Stimulated activated CD8-positive, alpha-beta memory T cell treated with anti-CD3 and anti-CD28 coated beads, Interleukin-12 subunit alpha, Interleukin-12 subunit beta, amount 100 ng/mL, for 4 hours (primary cell): ENCODE measurements around the gene TXNRD3.

Source experiments
- DNase-seq: peaks from one replicate; pipeline ENCODE4 v3.0.0-alpha.2; 2020; ENCODE audit warnings: low read depth

TXNRD3 gene

GRCh38 chr3:126654571-126655383 is at the start of gene TXNRD3:
Gene TXNRD3, minus strand, starts transcription at chr3:126655124.
- DNase-seq = peak; percentile 66

- DNase-seq = peak; percentile 94
Measured at GRCh38 chr3:126703512-126704493, 48.9 kb upstream of the TXNRD3 start, which contains the start of gene CHCHD6. Gene CHCHD6, plus strand, starts transcription at chr3:126704240. Its CDS starts 73 bp downstream, at chr3:126704313.

GRCh38 chr3:126699011-126699410 is 44.1 kb upstream of the TXNRD3 start:
- no peak for DNase-seq

DNA sequence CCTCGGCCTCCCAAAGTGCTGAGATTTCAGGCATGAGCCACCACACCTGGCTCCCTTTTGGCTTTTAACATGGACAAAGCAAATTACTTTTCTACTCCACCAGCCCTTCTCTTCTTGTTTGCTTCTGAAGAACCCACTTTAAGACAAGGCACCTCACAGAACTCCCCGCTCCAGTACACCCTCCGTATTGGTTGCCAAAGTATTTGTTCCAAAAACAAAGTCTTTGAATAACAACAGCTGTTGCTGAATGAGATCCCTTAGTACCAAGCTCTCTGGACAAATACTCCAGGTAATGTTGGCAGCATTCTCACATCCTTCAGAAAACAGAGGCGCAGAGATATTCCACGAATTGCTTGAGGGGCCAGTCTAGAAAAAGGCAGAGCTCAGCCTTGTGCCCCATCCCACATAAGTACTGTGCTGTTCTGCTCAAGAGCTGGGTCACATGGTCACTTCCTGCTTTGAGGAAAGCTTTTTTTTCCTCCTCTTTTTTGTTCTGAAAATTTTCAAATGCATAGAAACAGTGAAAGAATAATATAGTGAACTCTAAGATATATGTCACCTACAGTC is 41.9 kb upstream of the TXNRD3 start:
- DNase-seq = no peak

- DNase-seq = no peak
Measured at GRCh38 chr3:126693921-126694320, 39.0 kb upstream of the TXNRD3 start.

GRCh38 chr3:126692858-126693257 is 37.9 kb upstream of the TXNRD3 start:
- DNase-seq = no peak

DNA sequence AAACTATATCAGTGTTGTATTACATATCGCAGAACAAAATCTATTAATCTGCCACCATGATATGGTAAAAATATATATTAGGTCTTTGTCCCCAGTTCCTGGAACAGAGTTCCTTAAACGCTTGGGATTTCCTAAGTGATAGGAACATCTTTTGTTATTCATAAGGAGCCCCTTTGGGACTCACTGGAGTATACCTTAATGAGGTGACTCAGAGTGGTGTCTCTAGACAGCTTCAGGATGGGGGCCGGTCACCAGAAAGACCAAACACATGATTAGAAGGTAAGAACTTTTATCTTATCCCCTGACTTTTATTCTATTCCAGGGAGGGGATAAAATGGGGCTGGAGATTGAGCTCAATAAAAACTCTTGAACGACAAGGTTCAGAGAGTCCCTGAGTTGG is 36.8 kb upstream of the TXNRD3 start:
- no peak for DNase-seq

GRCh38 chr3:126685493-126685892 is 30.6 kb upstream of the TXNRD3 start:
- DNase-seq = no peak

- DNase-seq = no peak
Measured at GRCh38 chr3:126685021-126685420, 30.1 kb upstream of the TXNRD3 start.

DNA sequence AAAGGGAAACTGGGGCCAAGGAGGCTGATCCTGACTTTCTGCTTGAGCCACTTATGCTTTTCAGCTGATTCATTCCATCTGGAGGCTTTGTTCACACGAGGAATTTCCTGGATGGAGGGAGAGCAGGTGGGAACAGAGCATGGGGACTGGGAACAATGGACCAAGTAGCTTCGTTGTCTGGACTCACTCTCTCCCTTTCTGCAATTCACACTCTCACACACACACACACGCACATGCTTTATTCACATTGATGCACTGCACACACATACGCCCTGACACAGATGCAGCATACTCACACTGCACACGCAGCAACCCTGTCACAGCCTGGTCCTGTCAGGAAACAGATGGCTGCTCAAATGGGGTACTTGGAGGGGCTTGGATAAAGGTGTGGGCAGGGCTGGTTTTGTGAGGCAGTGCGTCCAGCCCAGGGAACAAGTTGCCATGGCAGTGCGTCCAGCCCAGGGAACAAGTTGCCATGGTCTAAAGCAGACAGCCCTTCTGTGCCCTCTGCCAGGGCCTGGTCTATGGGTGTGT is 29.4 kb upstream of the TXNRD3 start:
- no peak for DNase-seq

DNA sequence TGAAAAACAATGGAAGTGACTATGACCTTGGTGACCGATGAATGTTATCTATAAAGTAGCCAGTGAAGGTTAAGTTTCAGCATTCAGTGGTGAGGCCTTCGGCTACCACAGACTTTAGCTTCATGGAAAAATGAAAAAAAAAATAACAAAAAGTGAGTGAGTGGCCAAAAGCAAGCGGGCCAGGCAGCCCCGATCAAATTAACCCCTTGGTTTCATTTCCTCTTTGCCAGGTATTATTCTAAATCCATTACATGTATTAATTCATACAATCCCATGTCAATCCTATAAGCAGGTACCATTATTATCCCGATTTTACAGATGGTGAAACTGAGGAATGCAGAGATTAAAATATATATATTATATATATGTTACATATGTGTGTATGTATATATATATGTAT is 28.1 kb upstream of the TXNRD3 start:
- DNase-seq = no peak

DNA sequence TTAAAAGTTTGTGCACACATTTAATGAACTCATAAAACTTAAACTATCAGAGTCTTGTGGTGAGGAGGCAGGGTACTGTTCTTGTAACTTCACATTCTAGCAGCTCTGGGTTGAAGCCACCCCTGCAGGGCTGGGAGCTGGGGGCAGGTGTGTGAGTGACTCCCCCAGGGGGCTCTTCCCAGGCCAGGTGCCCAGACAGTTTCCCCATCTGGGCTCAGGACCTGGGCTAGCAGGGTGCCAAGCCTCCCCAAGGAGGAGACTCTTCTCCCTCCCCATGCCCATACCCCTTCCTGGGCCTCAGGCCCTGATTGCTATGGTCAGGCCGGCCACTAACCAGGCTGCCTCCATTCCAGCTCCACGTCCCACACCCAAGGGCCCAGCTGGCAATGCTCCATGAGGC is 27.1 kb upstream of the TXNRD3 start:
- no peak for DNase-seq

GRCh38 chr3:126680667-126681055 is 25.7 kb upstream of the TXNRD3 start:
- DNase-seq = no peak

- DNase-seq = no peak
Measured at GRCh38 chr3:126679831-126680666, 25.1 kb upstream of the TXNRD3 start.

GRCh38 chr3:126679318-126679751 is 24.4 kb upstream of the TXNRD3 start:
- DNase-seq = peak; percentile 58

- no peak for DNase-seq
Measured at GRCh38 chr3:126678693-126679317, 23.9 kb upstream of the TXNRD3 start.

DNA sequence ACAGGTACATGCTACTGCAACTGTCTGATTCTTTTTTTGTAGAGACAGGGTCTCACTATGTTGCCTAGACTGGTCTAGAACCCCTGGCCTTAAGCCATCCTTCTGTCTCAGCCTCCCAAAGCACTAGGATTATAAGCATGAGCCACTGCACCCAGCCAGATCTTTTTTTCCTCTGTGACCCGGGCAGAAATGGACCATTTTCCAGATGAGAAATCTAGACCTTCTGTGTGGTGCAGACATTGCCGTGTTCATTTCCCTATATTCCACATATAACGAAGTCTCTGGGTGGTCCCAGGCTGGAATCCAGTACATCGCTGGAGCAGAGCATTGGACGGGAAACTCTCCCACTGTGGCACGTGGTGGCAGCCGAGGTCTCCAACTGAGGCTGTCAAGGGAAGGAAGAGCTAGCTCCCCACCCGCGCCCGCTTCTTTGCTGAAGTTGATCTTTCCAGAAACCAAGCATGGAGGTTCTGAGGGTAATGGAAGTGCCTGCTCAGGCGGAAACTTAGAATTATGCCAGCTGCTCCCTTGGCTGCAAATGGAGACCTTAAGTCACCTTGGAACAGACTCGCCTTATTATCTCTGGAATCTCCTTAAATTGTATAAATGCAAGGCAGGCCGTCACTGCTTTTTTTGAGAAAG is 23.1 kb upstream of the TXNRD3 start:
- DNase-seq = no peak

GRCh38 chr3:126676919-126677705 is 22.2 kb upstream of the TXNRD3 start:
- DNase-seq = no peak

DNA sequence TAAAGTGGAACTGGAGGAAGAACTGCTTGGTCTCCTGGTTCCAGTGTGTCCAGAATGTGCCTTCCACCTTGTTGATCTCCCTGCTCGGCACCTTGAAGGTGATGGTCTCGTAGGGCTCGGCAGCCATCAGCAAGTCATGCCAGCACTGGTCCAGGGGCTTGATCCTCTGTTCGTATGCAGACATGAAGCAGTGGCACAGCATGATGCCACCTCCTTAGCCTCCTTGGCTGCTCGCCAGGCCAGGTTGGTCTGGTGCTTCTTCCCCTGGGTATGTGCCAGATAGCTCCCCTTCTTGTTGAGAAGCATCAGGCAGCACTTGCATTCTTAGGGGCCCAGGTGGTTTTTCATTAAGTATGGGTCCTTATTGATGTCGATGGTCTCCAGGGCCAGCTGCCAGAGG is 17.8 kb upstream of the TXNRD3 start:
- DNase-seq = no peak
